ENCODE measurements around the gene CDH13. TPM values are rescaled to one million over a fixed set of nuclear protein-coding genes. Genes with fewer than 3 reads are reported as not detected.

CDH13 gene
- total RNA-seq, 4 donors from 2014 or later = 12.5 to 35.9 (median 22.1) TPM

DNA sequence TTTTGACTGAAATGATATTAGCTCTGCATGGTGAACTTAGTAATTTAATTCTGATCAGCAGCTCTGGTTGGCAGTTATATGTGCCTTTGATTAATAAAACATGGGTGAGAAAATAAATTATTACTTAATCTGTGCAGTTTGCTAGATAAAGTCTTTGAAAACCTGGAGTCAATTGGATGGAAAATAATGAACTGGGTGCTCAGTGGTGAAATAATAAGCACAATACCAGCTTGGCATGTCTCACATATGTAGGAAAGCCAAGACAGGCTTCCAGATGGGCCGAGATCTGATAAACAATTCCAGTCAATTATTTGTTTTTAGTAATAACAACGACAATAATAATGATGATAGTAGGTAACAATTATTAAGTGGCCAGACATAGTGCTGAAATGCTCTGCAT, 326.7 kb downstream of the CDH13 start:
- DNase-seq (ENCODE audit: low spot score) = no peak
- TF ChIP-seq, protein P1, sequence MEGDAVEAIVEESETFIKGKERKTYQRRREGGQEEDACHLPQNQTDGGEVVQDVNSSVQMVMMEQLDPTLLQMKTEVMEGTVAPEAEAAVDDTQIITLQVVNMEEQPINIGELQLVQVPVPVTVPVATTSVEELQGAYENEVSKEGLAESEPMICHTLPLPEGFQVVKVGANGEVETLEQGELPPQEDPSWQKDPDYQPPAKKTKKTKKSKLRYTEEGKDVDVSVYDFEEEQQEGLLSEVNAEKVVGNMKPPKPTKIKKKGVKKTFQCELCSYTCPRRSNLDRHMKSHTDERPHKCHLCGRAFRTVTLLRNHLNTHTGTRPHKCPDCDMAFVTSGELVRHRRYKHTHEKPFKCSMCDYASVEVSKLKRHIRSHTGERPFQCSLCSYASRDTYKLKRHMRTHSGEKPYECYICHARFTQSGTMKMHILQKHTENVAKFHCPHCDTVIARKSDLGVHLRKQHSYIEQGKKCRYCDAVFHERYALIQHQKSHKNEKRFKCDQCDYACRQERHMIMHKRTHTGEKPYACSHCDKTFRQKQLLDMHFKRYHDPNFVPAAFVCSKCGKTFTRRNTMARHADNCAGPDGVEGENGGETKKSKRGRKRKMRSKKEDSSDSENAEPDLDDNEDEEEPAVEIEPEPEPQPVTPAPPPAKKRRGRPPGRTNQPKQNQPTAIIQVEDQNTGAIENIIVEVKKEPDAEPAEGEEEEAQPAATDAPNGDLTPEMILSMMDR (IDR thresholded peaks at IDR 0.05) = no peak
- ATAC-seq (ENCODE audit: low FRiP score) = no peak

DNA sequence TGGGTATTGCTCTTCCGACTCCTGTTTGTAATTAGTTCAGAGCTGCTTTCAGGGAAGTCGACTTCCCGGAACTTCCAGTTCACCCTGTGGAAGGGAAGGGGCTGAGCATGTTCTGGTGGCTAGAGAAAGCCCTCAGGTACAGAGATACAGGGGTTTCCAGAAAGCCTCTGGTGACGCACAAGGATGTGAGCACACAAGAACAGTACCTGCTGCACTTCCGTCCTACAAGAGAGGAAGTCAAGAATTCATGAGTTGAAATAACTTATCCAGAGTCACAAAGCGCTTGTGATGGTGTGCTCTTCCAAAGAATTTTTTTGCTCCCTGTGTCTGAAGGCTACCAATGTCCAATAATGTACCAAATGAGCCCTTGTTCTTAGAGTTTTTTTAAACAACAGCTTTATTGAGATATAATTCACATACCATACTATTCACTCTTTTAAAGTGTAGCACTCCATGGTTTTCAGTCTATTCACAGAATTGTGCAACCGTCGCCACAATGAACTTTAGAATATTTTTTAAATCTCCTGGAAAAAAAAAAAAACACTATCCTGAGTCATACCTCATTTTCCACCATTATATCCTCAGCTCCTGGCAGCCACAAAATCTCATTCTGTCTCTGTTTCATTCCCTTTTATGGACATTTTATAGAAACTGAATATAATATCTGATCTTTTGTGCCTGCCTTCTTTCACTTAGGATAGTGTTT, 327.6 kb downstream of the CDH13 start:
- DNase-seq (ENCODE audit: low spot score) (no peak), ATAC-seq (ENCODE audit: low FRiP score) (no peak)
- TF ChIP-seq, protein P1 (IDR thresholded peaks at IDR 0.05) = no peak

DNA sequence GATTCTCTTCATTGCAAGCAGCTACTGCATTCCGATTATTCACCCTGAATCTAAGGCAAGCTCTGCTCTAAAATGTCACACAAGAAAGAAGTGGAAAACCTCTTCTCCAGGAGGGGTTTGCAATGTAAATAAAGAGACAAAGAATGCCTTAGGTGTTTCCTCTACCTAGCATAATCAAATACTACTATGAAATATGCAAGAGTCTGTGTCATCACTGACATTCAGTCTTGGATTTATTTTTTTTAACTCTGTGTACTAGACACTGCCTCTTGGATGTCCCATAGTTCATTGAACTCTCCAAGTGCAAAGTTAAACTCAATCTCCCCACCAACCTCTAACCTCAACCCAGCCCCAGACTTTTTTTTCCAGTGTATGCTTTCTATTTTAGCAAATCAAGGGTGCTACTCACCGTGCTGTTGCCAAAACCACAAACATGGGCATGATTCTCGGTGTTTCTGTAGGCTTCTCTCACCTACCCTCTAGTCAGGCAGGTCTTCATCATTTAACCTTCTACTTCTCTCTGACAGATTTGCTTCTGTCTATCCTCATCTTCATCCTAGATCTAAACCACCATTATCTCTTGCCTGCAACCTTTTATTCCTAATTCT, 329.1 kb downstream of the CDH13 start:
- TF ChIP-seq, protein P1 (IDR thresholded peaks at IDR 0.05) = no peak
- DNase-seq (ENCODE audit: low spot score) (no peak), ATAC-seq (ENCODE audit: low FRiP score) (no peak)

DNA sequence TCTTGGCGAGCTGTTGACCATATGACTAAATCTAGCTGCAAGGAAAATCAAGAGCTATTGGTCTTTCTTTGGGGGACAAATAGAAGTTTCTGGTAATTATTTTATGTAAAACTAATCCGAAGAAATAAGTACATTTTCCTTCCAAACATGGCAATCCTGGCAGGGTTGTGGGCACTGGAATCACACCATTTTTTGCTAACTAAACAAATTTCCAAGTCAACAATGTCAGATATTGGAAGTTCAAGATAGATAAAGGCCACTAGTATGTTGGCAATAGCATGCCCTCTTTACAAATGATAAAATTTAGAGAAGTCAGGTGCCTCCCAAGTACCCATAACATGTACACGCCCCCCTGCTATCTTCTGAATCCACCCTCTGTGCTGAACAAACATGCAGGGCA, 330.4 kb downstream of the CDH13 start:
- DNase-seq (ENCODE audit: low spot score) = no peak
- ATAC-seq (ENCODE audit: low FRiP score) = no peak
- TF ChIP-seq, protein P1 (IDR thresholded peaks at IDR 0.05) = no peak

GRCh38 chr16:82960918-82961317, 334.1 kb downstream of the CDH13 start:
- no peak for DNase-seq (ENCODE audit: low spot score)
- TF ChIP-seq, protein P1 (IDR thresholded peaks at IDR 0.05) = no peak
- ATAC-seq (ENCODE audit: low FRiP score) = no peak

GRCh38 chr16:82963653-82964052, 336.9 kb downstream of the CDH13 start:
- DNase-seq (ENCODE audit: low spot score) = no peak
- TF ChIP-seq, protein P1 (IDR thresholded peaks at IDR 0.05) = no peak
- no peak for ATAC-seq (ENCODE audit: low FRiP score)

DNA sequence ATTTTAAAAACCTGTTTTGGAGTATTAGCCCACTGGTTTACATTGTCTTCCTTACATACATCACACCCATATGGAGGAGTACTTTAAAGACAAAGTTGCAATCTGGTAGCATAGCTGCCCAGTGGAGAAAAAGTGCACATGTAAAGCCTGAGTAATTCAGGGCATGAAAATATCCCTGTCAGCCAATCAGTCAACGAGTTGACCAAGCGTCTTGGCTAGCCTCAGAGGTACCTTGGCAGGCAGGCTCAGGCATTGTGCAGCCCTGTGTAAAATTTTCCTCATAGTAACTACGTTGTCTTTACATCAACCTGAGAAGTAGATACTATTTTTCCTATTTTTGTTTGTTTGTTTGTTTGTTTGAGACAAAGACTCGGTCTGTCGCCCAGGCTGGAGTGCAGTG, 339.0 kb downstream of the CDH13 start:
- TF ChIP-seq, protein P1 (IDR thresholded peaks at IDR 0.05) = no peak
- ATAC-seq (ENCODE audit: low FRiP score) (no peak), DNase-seq (ENCODE audit: low spot score) (no peak)
